Epithelial cell of esophagus (primary cell): Measurements from ENCODE around the gene NAP1L1.
A peak's percentile ranks its signal among the peaks of the same experiment; 100 is the strongest.

Experiments
- DNase-seq: peaks from one replicate; pipeline ENCODE4 v3.0.0; 2010; ENCODE audit warnings: low read depth
- H3K4me3 ChIP-seq: 2 replicates; pipeline ENCODE4 v1.5.1; 2011; ENCODE audit warnings: mild to moderate bottlenecking, low read length, control low read depth
- CTCF ChIP-seq: IDR thresholded peaks from 2 replicates; pipeline ENCODE4 v1.5.1; 2011; ENCODE audit warnings: low read depth, mild to moderate bottlenecking, low read length, control low read depth, inconsistent platforms; ENCODE audit not compliant: insufficient read depth; ENCODE audit errors: missing control alignments

NAP1L1 gene

GRCh38 chr12:76057326-76057725, 27.2 kb downstream of the NAP1L1 start:
- no peak for DNase-seq
- H3K4me3 ChIP-seq = no peak overlapping the region
- no peak for TF ChIP-seq CTCF

DNA sequence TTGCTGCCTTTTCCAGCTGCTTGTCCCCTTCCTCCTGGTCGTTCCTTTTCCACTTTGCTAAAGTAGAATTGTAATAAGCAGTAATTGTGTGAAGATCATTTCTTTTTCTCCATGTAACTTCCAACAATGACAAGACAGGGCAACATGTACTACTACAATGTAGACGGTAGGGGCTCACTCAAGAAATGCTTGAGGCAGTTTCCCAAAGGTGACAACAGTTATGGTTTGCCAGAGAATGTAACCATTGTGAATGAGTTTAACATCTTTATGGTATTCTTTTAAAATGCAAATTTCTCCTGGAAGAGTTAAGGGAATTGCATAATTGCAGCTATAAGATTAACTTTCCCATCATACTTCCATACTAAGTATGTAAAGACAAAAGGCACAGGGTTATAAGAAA, 29.1 kb downstream of the NAP1L1 start:
- peak; percentile 22 for TF ChIP-seq CTCF
- no peak for DNase-seq
- H3K4me3 ChIP-seq = no peak overlapping the region

DNA sequence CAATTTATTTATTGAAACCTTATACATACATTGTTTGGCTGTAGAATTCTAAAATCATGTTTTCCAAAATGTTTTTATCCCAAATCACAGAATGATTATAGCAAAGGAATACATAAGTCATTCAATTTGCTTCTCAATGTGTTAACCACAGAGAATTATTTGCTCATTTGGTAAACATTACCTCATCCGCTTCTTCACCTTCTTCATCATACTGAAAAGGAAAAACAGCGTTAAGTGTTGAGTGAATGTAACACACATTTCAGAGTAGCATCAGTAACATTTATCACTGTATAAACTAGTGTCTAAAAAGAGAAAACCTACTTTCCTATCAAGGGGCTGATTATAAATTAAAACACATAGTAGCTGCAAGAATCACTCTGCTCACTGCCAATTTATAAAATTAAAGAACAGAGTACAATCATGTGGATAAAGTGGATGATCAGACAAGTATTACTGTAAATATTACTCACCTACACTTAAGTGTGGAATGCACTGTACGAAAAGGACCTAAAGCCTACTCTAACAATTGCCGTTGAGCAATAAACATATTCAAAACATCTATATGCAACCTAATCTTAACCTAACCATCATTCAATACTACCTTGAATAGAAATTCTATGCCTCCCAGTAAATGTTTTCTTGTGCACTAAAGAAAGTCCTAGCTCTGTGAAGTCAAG, 34.8 kb downstream of the NAP1L1 start:
- no peak for DNase-seq
- no peak for TF ChIP-seq CTCF
- H3K4me3 ChIP-seq = no peak overlapping the region

DNA sequence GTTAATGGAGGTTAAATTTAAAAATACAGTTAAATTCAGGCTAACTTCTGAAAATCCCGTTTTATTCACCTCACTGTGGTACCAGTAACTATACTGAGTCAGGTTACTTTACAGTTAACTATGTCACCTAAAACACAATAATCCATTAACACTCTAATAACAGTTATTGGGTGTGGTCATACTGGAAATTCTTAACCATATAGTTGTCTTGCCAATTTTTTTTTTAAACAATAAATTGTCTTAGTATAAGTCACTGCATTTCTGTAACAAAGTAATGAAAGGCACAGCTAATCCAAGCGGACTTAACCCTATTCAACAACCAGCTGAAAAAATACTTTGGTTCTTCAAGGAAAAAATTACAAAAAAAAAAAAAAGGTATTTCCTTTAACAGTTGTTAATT, 36.7 kb downstream of the NAP1L1 start:
- DNase-seq = no peak
- no peak for TF ChIP-seq CTCF
- H3K4me3 ChIP-seq = no peak overlapping the region

DNA sequence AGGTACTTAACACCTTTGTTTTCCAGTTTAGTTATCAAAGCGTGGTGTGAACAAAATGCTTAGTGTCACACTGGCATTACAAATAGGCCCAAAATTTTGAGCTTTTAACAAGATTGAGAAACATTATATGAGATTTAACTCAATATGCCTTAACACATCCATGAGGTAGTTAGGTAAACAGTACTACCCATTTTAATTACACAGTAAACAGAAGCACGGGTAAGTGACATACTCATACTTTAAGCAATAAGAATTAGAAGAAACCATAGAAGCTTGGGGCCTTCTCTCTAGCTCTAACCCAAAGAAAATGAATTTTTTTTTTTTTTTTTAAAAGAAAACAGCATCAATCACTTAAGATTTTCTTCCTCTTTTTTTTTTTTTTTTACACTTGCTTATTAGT, 37.4 kb downstream of the NAP1L1 start:
- no peak overlapping the region for H3K4me3 ChIP-seq
- TF ChIP-seq CTCF = no peak
- DNase-seq = no peak

DNA sequence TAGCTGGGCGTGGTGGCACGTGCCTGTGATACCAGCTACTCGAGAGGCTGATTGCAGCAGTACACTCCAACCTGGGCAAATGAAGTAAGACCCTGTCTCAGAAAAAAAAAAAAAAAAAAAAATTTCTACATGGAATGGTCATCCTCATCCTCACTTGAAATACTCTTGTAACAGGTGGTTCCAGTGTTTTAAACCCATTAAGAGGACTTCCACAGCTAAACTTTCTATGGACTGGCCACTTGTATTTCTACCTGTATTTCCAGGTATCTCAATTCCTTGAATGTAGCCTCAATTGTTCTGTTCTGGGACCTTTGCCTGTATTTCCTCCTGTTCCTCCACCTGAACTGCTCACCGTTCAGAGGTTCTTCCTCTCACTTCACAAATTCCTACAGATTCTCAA, 41.1 kb downstream of the NAP1L1 start:
- H3K4me3 ChIP-seq = no peak overlapping the region
- no peak for TF ChIP-seq CTCF
- DNase-seq = no peak

GRCh38 chr12:76042147-76042546, 42.3 kb downstream of the NAP1L1 start:
- no peak overlapping the region for H3K4me3 ChIP-seq
- no peak for DNase-seq

More at GRCh38 chr12:76042147-76042546, 42.3 kb downstream of the NAP1L1 start:
- TF ChIP-seq CTCF = no peak
